PC-3 (cell line): Measurements from ENCODE around the gene GXYLT1.
"Not testable (repeated sequence)": the region's sequence is repeated elsewhere in the genome, so short reads cannot be mapped to it uniquely, and the experiment has no call there.

Experiments
- CTCF ChIP-seq: fragments of 300-600 bp; sonication (generic); conservative IDR thresholded peaks from 2 replicates; pipeline ENCODE4 v1.5.1; 2017; ENCODE audit warnings: antibody characterized with exemption, low read depth, mild to moderate bottlenecking, low read length
- EZH2 ChIP-seq: fragments of 300-600 bp; sonication (generic); IDR thresholded peaks from one replicate; pipeline ENCODE4 v1.6.1; 2017; ENCODE audit warnings: antibody characterized with exemption, mild to moderate bottlenecking, low read length; ENCODE audit not compliant: unreplicated experiment
- EZH2phosphoT487 ChIP-seq: fragments of 300-600 bp; sonication (generic); IDR thresholded peaks from 2 replicates; pipeline ENCODE4 v1.6.1; 2018; ENCODE audit warnings: mild to moderate bottlenecking, antibody characterized with exemption, low read length, borderline replicate concordance

- TF ChIP-seq CTCF, EZH2phosphoT487, EZH2: not testable (repeated sequence)
Observed at GRCh38 chr12:42048980-42049379, 95.7 kb downstream of the GXYLT1 start.
